Measurements from ENCODE around the gene CFAP119.

The CFAP119 gene

GRCh38 chr16:30748634-30749445, 13.0 kb downstream of the CFAP119 start:
- H3K9me3 ChIP-seq (ENCODE audit: low read length), result no peaks in the 10 kb centered on the region
- no peak overlapping the region for H2AFZ ChIP-seq (ENCODE audit: low read depth, low read length)
- no peaks in the 10 kb centered on the region for H3K27me3 ChIP-seq (ENCODE audit: insufficient read depth, low read length)
- H3K4me1 ChIP-seq (ENCODE audit: insufficient read depth, low read length), result no peaks in the 10 kb centered on the region
- peaks cover 26% of the 10 kb centered on the region for H3K36me3 ChIP-seq (ENCODE audit: insufficient read depth, low read length)
- peak overlapping the region; percentile 57 for H3K4me3 ChIP-seq (ENCODE audit: low read length)

- H3K36me3 ChIP-seq (ENCODE audit: insufficient read depth, low read length), result peaks cover 26% of the 10 kb centered on the region
- no peaks in the 10 kb centered on the region for H3K27me3 ChIP-seq (ENCODE audit: insufficient read depth, low read length)
- H2AFZ ChIP-seq (ENCODE audit: low read depth, low read length), result peak within 1 kb of the TSS; percentile 68
- H3K9me3 ChIP-seq (ENCODE audit: low read length), result no peaks in the 10 kb centered on the region
- H3K4me3 ChIP-seq (ENCODE audit: low read length), result peak within 1 kb of the TSS; percentile 57
- H3K4me1 ChIP-seq (ENCODE audit: insufficient read depth, low read length), result no peaks in the 10 kb centered on the region
Measured at GRCh38 chr16:30747799-30748633, 13.8 kb downstream of the CFAP119 start, which contains the start of gene PHKG2. TSS of gene PHKG2 (plus strand) at chr16:30748425. CDS start at chr16:30748821, 396 bp downstream.

- peaks cover 21% of the 10 kb centered on the region for H3K36me3 ChIP-seq (ENCODE audit: insufficient read depth, low read length)
- H3K9me3 ChIP-seq (ENCODE audit: low read length), result no peaks in the 10 kb centered on the region
- H3K27me3 ChIP-seq (ENCODE audit: insufficient read depth, low read length), result no peaks in the 10 kb centered on the region
- H2AFZ ChIP-seq (ENCODE audit: low read depth, low read length), result peak overlapping the region; percentile 68
- H3K4me3 ChIP-seq (ENCODE audit: low read length), result peak overlapping the region; percentile 57
- H3K4me1 ChIP-seq (ENCODE audit: insufficient read depth, low read length), result no peaks in the 10 kb centered on the region
Measured at GRCh38 chr16:30747331-30747730, 14.5 kb downstream of the CFAP119 start.

GRCh38 chr16:30746638-30747175, 15.2 kb downstream of the CFAP119 start:
- no peaks in the 10 kb centered on the region for H3K9me3 ChIP-seq (ENCODE audit: low read length)
- no peaks in the 10 kb centered on the region for H3K4me1 ChIP-seq (ENCODE audit: insufficient read depth, low read length)
- H3K27me3 ChIP-seq (ENCODE audit: insufficient read depth, low read length), result no peaks in the 10 kb centered on the region
- peaks cover 26% of the 10 kb centered on the region for H3K36me3 ChIP-seq (ENCODE audit: insufficient read depth, low read length)
- no peak overlapping the region for H3K4me3 ChIP-seq (ENCODE audit: low read length)
- no peak overlapping the region for H2AFZ ChIP-seq (ENCODE audit: low read depth, low read length)

- no peaks in the 10 kb centered on the region for H3K9me3 ChIP-seq (ENCODE audit: low read length)
- H2AFZ ChIP-seq (ENCODE audit: low read depth, low read length), result no peak overlapping the region
- H3K36me3 ChIP-seq (ENCODE audit: insufficient read depth, low read length), result peaks cover 27% of the 10 kb centered on the region
- H3K4me1 ChIP-seq (ENCODE audit: insufficient read depth, low read length), result no peaks in the 10 kb centered on the region
- H3K4me3 ChIP-seq (ENCODE audit: low read length), result no peak overlapping the region
- no peaks in the 10 kb centered on the region for H3K27me3 ChIP-seq (ENCODE audit: insufficient read depth, low read length)
Measured at GRCh38 chr16:30745082-30745481, 16.8 kb downstream of the CFAP119 start.

GRCh38 chr16:30744183-30744582, 17.7 kb downstream of the CFAP119 start:
- Histone ChIP-seq H3K9me3 (ENCODE audit: low read length) (no peaks in the 10 kb centered on the region), H3K4me3 (ENCODE audit: low read length) (no peak overlapping the region), H3K36me3 (ENCODE audit: insufficient read depth, low read length) (peaks cover 34% of the 10 kb centered on the region), H2AFZ (ENCODE audit: low read depth, low read length) (no peak overlapping the region), H3K27me3 (ENCODE audit: insufficient read depth, low read length) (no peaks in the 10 kb centered on the region), H3K4me1 (ENCODE audit: insufficient read depth, low read length) (no peaks in the 10 kb centered on the region)

- Histone ChIP-seq H3K9me3 (ENCODE audit: low read length) (no peaks in the 10 kb centered on the region), H3K36me3 (ENCODE audit: insufficient read depth, low read length) (peaks cover 39% of the 10 kb centered on the region), H3K4me3 (ENCODE audit: low read length) (no peak overlapping the region), H3K27me3 (ENCODE audit: insufficient read depth, low read length) (no peaks in the 10 kb centered on the region), H2AFZ (ENCODE audit: low read depth, low read length) (no peak overlapping the region), H3K4me1 (ENCODE audit: insufficient read depth, low read length) (no peaks in the 10 kb centered on the region)
Measured at GRCh38 chr16:30743716-30744115, 18.1 kb downstream of the CFAP119 start.

GRCh38 chr16:30741461-30741914, 20.4 kb downstream of the CFAP119 start:
- no peak overlapping the region for H3K4me3 ChIP-seq (ENCODE audit: low read length)
- no peaks in the 10 kb centered on the region for H3K9me3 ChIP-seq (ENCODE audit: low read length)
- no peak overlapping the region for H2AFZ ChIP-seq (ENCODE audit: low read depth, low read length)
- peaks cover 61% of the 10 kb centered on the region for H3K36me3 ChIP-seq (ENCODE audit: insufficient read depth, low read length)
- no peaks in the 10 kb centered on the region for H3K27me3 ChIP-seq (ENCODE audit: insufficient read depth, low read length)
- H3K4me1 ChIP-seq (ENCODE audit: insufficient read depth, low read length), result no peaks in the 10 kb centered on the region

- H3K27me3 ChIP-seq (ENCODE audit: insufficient read depth, low read length), result no peaks in the 10 kb centered on the region
- no peak overlapping the region for H2AFZ ChIP-seq (ENCODE audit: low read depth, low read length)
- H3K9me3 ChIP-seq (ENCODE audit: low read length), result no peaks in the 10 kb centered on the region
- H3K4me3 ChIP-seq (ENCODE audit: low read length), result no peak overlapping the region
- H3K36me3 ChIP-seq (ENCODE audit: insufficient read depth, low read length), result peaks cover 69% of the 10 kb centered on the region
- H3K4me1 ChIP-seq (ENCODE audit: insufficient read depth, low read length), result no peaks in the 10 kb centered on the region
Measured at GRCh38 chr16:30740364-30741251, 21.3 kb downstream of the CFAP119 start.

- peaks cover 71% of the 10 kb centered on the region for H3K36me3 ChIP-seq (ENCODE audit: insufficient read depth, low read length)
- no peaks in the 10 kb centered on the region for H3K4me1 ChIP-seq (ENCODE audit: insufficient read depth, low read length)
- no peaks in the 10 kb centered on the region for H3K27me3 ChIP-seq (ENCODE audit: insufficient read depth, low read length)
- H2AFZ ChIP-seq (ENCODE audit: low read depth, low read length), result no peak overlapping the region
- H3K4me3 ChIP-seq (ENCODE audit: low read length), result no peak overlapping the region
- no peaks in the 10 kb centered on the region for H3K9me3 ChIP-seq (ENCODE audit: low read length)
Measured at GRCh38 chr16:30738984-30739951, 22.6 kb downstream of the CFAP119 start.

- Histone ChIP-seq H3K36me3 (ENCODE audit: insufficient read depth, low read length) (peaks cover 74% of the 10 kb centered on the region), H3K27me3 (ENCODE audit: insufficient read depth, low read length) (no peaks in the 10 kb centered on the region), H3K9me3 (ENCODE audit: low read length) (no peaks in the 10 kb centered on the region), H3K4me3 (ENCODE audit: low read length) (no peak overlapping the region), H2AFZ (ENCODE audit: low read depth, low read length) (no peak overlapping the region), H3K4me1 (ENCODE audit: insufficient read depth, low read length) (no peaks in the 10 kb centered on the region)
Measured at GRCh38 chr16:30737794-30738648, 23.8 kb downstream of the CFAP119 start.
